Central memory CD8-positive, alpha-beta T cell (primary cell): ENCODE data around the gene FBXW7.
A peak's percentile ranks its signal among the peaks of the same experiment; 100 is the strongest.

ENCODE experiments used
- ATAC-seq: fragments of 150-1000 bp; cut with Tn5 transposase; replicated peaks from 2 replicates; pipeline ENCODE4 v1.10.0; 2022; ENCODE audit warnings: mild to moderate bottlenecking, moderate FRiP score, moderate number of reproducible peaks; ENCODE audit not compliant: poor library complexity, severe bottlenecking; ENCODE audit errors: extremely low read depth
- DNase-seq, 2 donors: peaks; one replicate each; pipeline ENCODE4 v3.0.0; 2021; ENCODE audit warnings: low spot score in 2 of 2
- H3K27ac Mint-ChIP-seq: one replicate; pipeline ENCODE4 v1.8.0; 2022; ENCODE audit warnings: low read depth, mild to moderate bottlenecking, moderate library complexity, mixed read lengths
- H3K27me3 Mint-ChIP-seq: one replicate; pipeline ENCODE4 v1.8.0; 2022; ENCODE audit warnings: mixed read lengths
- H3K36me3 Mint-ChIP-seq: one replicate; pipeline ENCODE4 v1.8.0; 2022; ENCODE audit warnings: mild to moderate bottlenecking, moderate library complexity, mixed read lengths; ENCODE audit not compliant: insufficient read depth
- H3K4me1 Mint-ChIP-seq: one replicate; pipeline ENCODE4 v1.8.0; 2022; ENCODE audit warnings: mixed read lengths
- H3K4me3 Mint-ChIP-seq: one replicate; pipeline ENCODE4 v1.8.0; 2022; ENCODE audit warnings: mild to moderate bottlenecking, moderate library complexity, mixed read lengths
- H3K9me3 Mint-ChIP-seq: one replicate; pipeline ENCODE4 v1.8.0; 2022; ENCODE audit warnings: mixed read lengths

The FBXW7 gene

GRCh38 chr4:152501846-152502536 lies 33.9 kb downstream of the FBXW7 start:
- no peaks in the 10 kb centered on the region for H3K36me3 Mint-ChIP-seq
- no peaks in the 10 kb centered on the region for H3K9me3 Mint-ChIP-seq
- H3K4me1 Mint-ChIP-seq = peaks cover 28% of the 10 kb centered on the region
- H3K27ac Mint-ChIP-seq = no peak overlapping the region
- H3K27me3 Mint-ChIP-seq = no peaks in the 10 kb centered on the region
- ATAC-seq (no peak), DNase-seq (no peak)
- no peak overlapping the region for H3K4me3 Mint-ChIP-seq

- no peaks in the 10 kb centered on the region for H3K27me3 Mint-ChIP-seq
- H3K36me3 Mint-ChIP-seq = no peaks in the 10 kb centered on the region
- peak; percentile 65 for ATAC-seq
- peaks cover 30% of the 10 kb centered on the region for H3K4me1 Mint-ChIP-seq
- DNase-seq = peak in 1 of 2 donors; percentile 61
- H3K27ac Mint-ChIP-seq = no peak overlapping the region
- no peaks in the 10 kb centered on the region for H3K9me3 Mint-ChIP-seq
- no peak overlapping the region for H3K4me3 Mint-ChIP-seq
Measured at GRCh38 chr4:152500800-152501434, 35.0 kb downstream of the FBXW7 start.

- peaks cover 36% of the 10 kb centered on the region for H3K4me1 Mint-ChIP-seq
- H3K27me3 Mint-ChIP-seq = no peaks in the 10 kb centered on the region
- H3K27ac Mint-ChIP-seq = no peak overlapping the region
Measured at GRCh38 chr4:152500275-152500674, 35.6 kb downstream of the FBXW7 start.

GRCh38 chr4:152499344-152499743 lies 36.5 kb downstream of the FBXW7 start:
- Mint-ChIP-seq H3K36me3 (no peaks in the 10 kb centered on the region), H3K9me3 (no peaks in the 10 kb centered on the region), H3K4me3 (no peak overlapping the region), H3K4me1 (peaks cover 38% of the 10 kb centered on the region), H3K27ac (no peak overlapping the region), H3K27me3 (no peaks in the 10 kb centered on the region)
- DNase-seq (no peak), ATAC-seq (no peak)

More at GRCh38 chr4:152500275-152500674, 35.6 kb downstream of the FBXW7 start:
- DNase-seq (no peak), ATAC-seq (no peak)
- Mint-ChIP-seq H3K4me3 (no peak overlapping the region), H3K36me3 (no peaks in the 10 kb centered on the region), H3K9me3 (no peaks in the 10 kb centered on the region)

GRCh38 chr4:152494020-152494419 lies 41.9 kb downstream of the FBXW7 start:
- Mint-ChIP-seq H3K27ac (peak overlapping the region; percentile 38), H3K4me1 (peaks cover 65% of the 10 kb centered on the region), H3K4me3 (no peak overlapping the region), H3K36me3 (peaks cover 3% of the 10 kb centered on the region), H3K27me3 (no peaks in the 10 kb centered on the region), H3K9me3 (no peaks in the 10 kb centered on the region)
- DNase-seq (no peak), ATAC-seq (no peak)

- Mint-ChIP-seq H3K4me1 (peaks cover 46% of the 10 kb centered on the region), H3K36me3 (peaks cover 2% of the 10 kb centered on the region), H3K27ac (peak overlapping the region; percentile 49), H3K4me3 (no peak overlapping the region), H3K27me3 (no peaks in the 10 kb centered on the region), H3K9me3 (no peaks in the 10 kb centered on the region)
- DNase-seq = no peak
- no peak for ATAC-seq
Measured at GRCh38 chr4:152488246-152488645, 47.6 kb downstream of the FBXW7 start.

- H3K4me1 Mint-ChIP-seq = peaks cover 39% of the 10 kb centered on the region
- DNase-seq (no peak), ATAC-seq (no peak)
- H3K4me3 Mint-ChIP-seq = no peak overlapping the region
- peaks cover 2% of the 10 kb centered on the region for H3K36me3 Mint-ChIP-seq
- H3K9me3 Mint-ChIP-seq = no peaks in the 10 kb centered on the region
- H3K27ac Mint-ChIP-seq = peak overlapping the region; percentile 81
- H3K27me3 Mint-ChIP-seq = no peaks in the 10 kb centered on the region
Measured at GRCh38 chr4:152486429-152487389, 49.2 kb downstream of the FBXW7 start.

- H3K4me1 Mint-ChIP-seq = peaks cover 37% of the 10 kb centered on the region
- DNase-seq (peak in 1 of 2 donors; percentile 38), ATAC-seq (peak; percentile 99)
- no peak overlapping the region for H3K4me3 Mint-ChIP-seq
- H3K36me3 Mint-ChIP-seq = peaks cover 5% of the 10 kb centered on the region
- H3K9me3 Mint-ChIP-seq = no peaks in the 10 kb centered on the region
- peak overlapping the region; percentile 81 for H3K27ac Mint-ChIP-seq
- no peaks in the 10 kb centered on the region for H3K27me3 Mint-ChIP-seq
Measured at GRCh38 chr4:152485726-152486276, 50.1 kb downstream of the FBXW7 start.

- no peak overlapping the region for H3K4me3 Mint-ChIP-seq
- H3K27ac Mint-ChIP-seq = no peak overlapping the region
- ATAC-seq = no peak
- H3K27me3 Mint-ChIP-seq = no peaks in the 10 kb centered on the region
- DNase-seq = no peak
- H3K9me3 Mint-ChIP-seq = no peaks in the 10 kb centered on the region
- peaks cover 46% of the 10 kb centered on the region for H3K4me1 Mint-ChIP-seq
- H3K36me3 Mint-ChIP-seq = peaks cover 10% of the 10 kb centered on the region
Measured at GRCh38 chr4:152482211-152482610, 53.7 kb downstream of the FBXW7 start.

- DNase-seq (no peak), ATAC-seq (no peak)
- H3K27ac Mint-ChIP-seq = no peak overlapping the region
- H3K27me3 Mint-ChIP-seq = no peaks in the 10 kb centered on the region
- peaks cover 54% of the 10 kb centered on the region for H3K4me1 Mint-ChIP-seq
- H3K36me3 Mint-ChIP-seq = peaks cover 11% of the 10 kb centered on the region
- no peaks in the 10 kb centered on the region for H3K9me3 Mint-ChIP-seq
- no peak overlapping the region for H3K4me3 Mint-ChIP-seq
Measured at GRCh38 chr4:152480901-152481300, 55.0 kb downstream of the FBXW7 start.

GRCh38 chr4:152480326-152480725 lies 55.6 kb downstream of the FBXW7 start:
- no peaks in the 10 kb centered on the region for H3K27me3 Mint-ChIP-seq
- no peaks in the 10 kb centered on the region for H3K9me3 Mint-ChIP-seq
- peaks cover 11% of the 10 kb centered on the region for H3K36me3 Mint-ChIP-seq
- peaks cover 57% of the 10 kb centered on the region for H3K4me1 Mint-ChIP-seq
- no peak for ATAC-seq
- peak overlapping the region; percentile 33 for H3K27ac Mint-ChIP-seq
- no peak for DNase-seq
- no peak overlapping the region for H3K4me3 Mint-ChIP-seq

GRCh38 chr4:152479428-152480026 lies 56.4 kb downstream of the FBXW7 start:
- H3K36me3 Mint-ChIP-seq = peaks cover 11% of the 10 kb centered on the region
- peak overlapping the region; percentile 33 for H3K27ac Mint-ChIP-seq
- H3K9me3 Mint-ChIP-seq = no peaks in the 10 kb centered on the region
- H3K4me3 Mint-ChIP-seq = no peak overlapping the region
- peaks cover 57% of the 10 kb centered on the region for H3K4me1 Mint-ChIP-seq
- DNase-seq (no peak), ATAC-seq (no peak)
- no peaks in the 10 kb centered on the region for H3K27me3 Mint-ChIP-seq
